RCC 7860 (cell line): ENCODE measurements around the gene OR6C75.
"Not testable (repeated sequence)": the region's sequence is repeated elsewhere in the genome, so short reads cannot be mapped to it uniquely, and the experiment has no call there.

Source experiments
- DNase-seq: peaks from one replicate; pipeline ENCODE4 v3.0.0-alpha.2; 2015; ENCODE audit warnings: low spot score
- FAIRE-seq: peaks from 2 replicates; lab custom pipeline; 2012; peaks lifted over from hg19 to GRCh38; lab: Jason Lieb, UNC

Gene OR6C75

GRCh38 chr12:55362675-55363074 lies at the start of gene OR6C75:
Gene OR6C75 (plus strand): TSS chr12:55362975. CDS start chr12:55365111, 2,136 bp downstream.
- FAIRE-seq = no peak
- no peak for DNase-seq

- no peak for DNase-seq
- FAIRE-seq = no peak
These were observed 48.7 kb upstream of the OR6C75 start, which contains the start of gene OR6C1 for GRCh38 chr12:55314043-55314442. Gene OR6C1 (plus strand): TSS chr12:55314343. CDS start chr12:55320600, 6,257 bp downstream.

GRCh38 chr12:55320201-55320600 lies 42.6 kb upstream of the OR6C75 start:
- FAIRE-seq = no peak
- no peak for DNase-seq

- not testable (repeated sequence) for FAIRE-seq
These were observed 37.0 kb upstream of the OR6C75 start for GRCh38 chr12:55325801-55326200.

DNA sequence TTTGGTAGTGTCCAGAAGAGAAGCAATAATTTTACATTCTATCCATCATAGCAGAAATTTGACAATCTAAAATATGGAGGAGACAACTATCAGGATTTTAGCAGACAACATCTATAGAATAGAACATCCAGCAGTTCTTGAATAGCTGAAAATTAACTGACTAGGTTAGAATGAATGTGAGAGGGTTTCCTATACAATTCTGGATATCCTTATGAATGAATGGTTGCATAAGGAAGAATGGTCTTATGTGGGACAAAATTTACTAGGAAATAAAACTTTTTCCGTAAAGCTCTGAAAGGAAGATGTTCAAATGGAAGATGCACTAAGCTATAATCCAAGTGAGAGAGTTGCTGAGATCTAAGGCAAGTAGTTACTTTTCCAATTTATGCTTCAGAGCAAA lies 32.3 kb upstream of the OR6C75 start, which contains the start of gene OR6C3:
OR6C3 (plus strand) TSS at position 301 of the 400 bp plus-strand sequence. CDS start 955 bp downstream, outside the sequence.
- no peak for FAIRE-seq
- no peak for DNase-seq

More at GRCh38 chr12:55325801-55326200, 37.0 kb upstream of the OR6C75 start:
- DNase-seq = not testable (repeated sequence)

GRCh38 chr12:55336002-55336401 lies 26.8 kb upstream of the OR6C75 start:
- FAIRE-seq (no peak), DNase-seq (no peak)

GRCh38 chr12:55355338-55355737 lies 7.4 kb upstream of the OR6C75 start:
- FAIRE-seq, DNase-seq: not testable (repeated sequence)

DNA sequence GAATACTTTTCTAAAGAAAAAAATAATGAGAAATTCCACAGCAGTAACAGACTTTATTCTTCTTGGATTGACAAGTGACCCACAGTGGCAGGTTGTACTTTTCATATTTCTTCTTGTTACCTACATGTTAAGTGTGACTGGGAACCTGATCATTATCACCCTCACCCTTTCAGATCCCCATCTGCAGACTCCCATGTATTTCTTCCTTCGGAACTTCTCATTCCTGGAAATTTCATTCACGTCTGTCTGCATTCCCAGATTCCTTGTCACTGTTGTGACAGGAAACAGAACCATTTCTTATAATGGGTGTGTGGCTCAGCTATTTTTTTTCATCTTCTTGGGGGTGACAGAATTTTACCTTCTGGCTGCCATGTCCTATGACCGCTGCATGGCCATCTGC lies 2.3 kb downstream of the OR6C75 start:
- DNase-seq (no peak), FAIRE-seq (no peak)

GRCh38 chr12:55372521-55372920 lies 9.7 kb downstream of the OR6C75 start:
- no peak for FAIRE-seq
- DNase-seq = no peak

DNA sequence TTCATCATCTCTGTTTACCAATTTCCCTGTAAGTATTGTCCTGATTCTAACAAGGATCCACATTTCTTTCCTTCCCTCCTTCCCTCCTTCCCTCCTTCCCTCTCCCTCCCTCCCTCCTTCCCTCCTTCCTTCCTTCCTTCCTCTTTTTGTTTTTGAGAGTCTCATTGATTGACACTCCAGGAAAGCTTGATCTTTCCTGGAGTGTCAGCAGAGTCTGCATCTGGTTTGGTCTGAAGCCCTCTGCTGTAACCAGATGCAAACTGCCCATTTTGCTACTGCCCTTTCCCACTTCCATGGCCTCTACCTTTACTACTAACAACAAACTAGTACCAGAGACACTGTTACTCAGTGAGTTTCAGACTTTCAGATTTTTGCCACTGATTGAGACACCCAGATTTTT lies 23.1 kb downstream of the OR6C75 start:
- no peak for DNase-seq
- FAIRE-seq = no peak

DNA sequence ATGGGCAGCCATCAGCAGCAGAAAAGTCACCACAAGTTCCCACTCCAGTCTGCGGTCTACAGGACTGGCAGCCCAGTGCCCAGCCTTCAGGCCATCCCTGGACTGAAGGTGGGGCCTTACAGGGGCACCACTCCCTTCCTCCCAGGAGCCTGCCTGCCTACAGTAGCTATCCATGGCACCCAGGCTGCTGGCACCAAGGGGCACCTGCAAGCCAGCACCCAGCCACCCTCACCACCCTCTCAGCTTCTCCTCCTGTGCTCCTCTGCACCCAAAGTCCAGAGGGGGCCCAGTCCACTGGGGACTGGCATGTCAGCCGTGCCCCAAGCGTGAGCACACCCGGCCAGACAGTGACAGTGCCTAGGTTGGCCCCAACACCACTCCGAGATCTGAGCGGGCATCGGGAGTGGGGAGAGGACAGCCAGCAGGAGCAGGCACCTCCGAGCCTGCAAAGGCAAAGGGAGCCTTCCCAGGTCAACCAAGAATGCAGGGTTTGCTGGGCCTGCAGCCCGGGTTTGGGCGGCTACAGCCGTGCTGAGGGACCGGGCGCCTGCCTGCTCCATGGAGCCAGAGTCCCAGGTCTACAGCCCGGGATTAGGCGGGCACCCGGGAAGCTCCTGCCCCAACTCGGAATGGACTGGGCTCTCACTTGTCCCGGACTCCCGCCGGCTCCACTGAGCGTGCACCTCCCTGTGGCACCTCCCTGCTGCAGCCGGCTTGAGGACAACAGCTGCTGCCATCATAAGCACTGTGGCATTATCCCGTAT lies 29.4 kb downstream of the OR6C75 start:
- DNase-seq (no peak), FAIRE-seq (no peak)

- no peak for DNase-seq
- FAIRE-seq = no peak
These were observed 33.6 kb downstream of the OR6C75 start for GRCh38 chr12:55396326-55396725.

GRCh38 chr12:55400229-55400628 lies 37.5 kb downstream of the OR6C75 start, which contains the start of gene OR6C65:
Gene OR6C65 (plus strand): TSS chr12:55400529. CDS start chr12:55400529, 0 bp downstream.
- DNase-seq (no peak), FAIRE-seq (no peak)

GRCh38 chr12:55407866-55408265 lies 45.1 kb downstream of the OR6C75 start:
- no peak for FAIRE-seq

DNA sequence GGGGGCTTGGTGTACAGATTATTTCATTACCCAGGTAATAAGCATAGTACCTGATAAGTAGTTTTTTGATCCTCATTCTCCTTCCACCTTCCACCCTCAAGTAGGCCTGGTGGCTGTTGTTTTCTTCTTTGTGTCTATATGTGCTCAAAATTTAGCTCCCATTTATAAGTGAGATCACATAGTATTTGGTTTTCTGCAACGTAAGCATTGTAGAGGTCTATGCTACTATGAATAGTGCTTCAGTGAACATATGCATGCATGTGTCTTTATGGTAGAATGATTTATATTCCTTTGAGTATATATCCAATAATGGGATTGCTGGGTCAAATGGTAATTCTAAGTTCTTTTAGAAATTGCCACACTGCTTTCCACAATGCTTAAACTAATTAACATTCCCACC lies 46.4 kb downstream of the OR6C75 start:
- not testable (repeated sequence) for FAIRE-seq, DNase-seq

More at GRCh38 chr12:55407866-55408265, 45.1 kb downstream of the OR6C75 start:
- DNase-seq = no peak

GRCh38 chr12:55412138-55412537 lies 49.4 kb downstream of the OR6C75 start:
- not testable (repeated sequence) for FAIRE-seq

DNA sequence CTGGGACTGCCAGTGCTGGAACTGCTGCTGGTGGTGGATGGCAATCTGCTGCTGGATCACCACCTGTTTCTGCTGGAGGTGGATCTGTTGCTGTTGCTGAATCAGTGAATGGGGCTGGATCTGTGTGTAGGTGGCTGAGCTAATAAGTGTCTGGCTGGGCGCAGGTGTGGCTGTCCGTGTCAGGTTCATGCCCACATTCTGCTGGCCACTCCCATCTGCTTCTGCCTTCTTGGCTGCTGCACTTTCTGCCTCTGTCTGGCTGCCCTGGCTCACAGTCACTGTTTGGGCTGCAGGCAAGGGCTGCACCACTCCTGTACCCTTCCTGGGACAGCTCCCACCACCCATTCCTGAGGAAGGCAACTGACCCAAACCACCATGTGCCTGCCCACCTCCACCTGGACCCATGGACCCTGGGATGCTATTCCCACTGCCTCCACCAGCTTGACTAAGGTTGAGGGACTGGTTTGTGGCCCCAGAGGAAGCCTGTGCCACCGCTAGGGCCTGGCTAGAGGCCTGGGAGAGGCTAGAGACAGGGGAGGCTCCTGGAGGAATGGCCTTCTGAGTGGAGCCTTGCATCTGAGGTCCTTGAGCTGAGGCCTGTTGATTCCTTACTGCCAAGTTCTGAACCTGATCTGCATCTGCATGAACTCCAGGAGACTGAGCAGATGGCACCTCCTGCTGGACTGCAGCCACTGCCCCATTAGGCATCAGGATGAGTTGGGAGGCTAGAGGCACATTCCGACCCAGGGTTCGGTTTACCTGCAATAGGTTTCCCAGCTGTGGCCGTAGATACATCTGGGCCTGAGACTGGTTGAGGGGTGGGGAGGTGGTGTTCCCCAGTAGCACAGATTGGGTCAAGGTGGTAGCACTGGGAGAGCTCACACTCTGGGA lies 51.0 kb downstream of the OR6C75 start:
- DNase-seq, FAIRE-seq: not testable (repeated sequence)

More at GRCh38 chr12:55412138-55412537, 49.4 kb downstream of the OR6C75 start:
- not testable (repeated sequence) for DNase-seq

- DNase-seq, FAIRE-seq: not testable (repeated sequence)
These were observed 51.6 kb downstream of the OR6C75 start for GRCh38 chr12:55414396-55414823.

GRCh38 chr12:55414889-55415288 lies 52.1 kb downstream of the OR6C75 start:
- DNase-seq, FAIRE-seq: not testable (repeated sequence)

- DNase-seq (no peak), FAIRE-seq (no peak)
These were observed 54.2 kb downstream of the OR6C75 start for GRCh38 chr12:55416961-55417360.
